IPS-20b (cell line): ENCODE data around the gene FAM78B.

Experiments used
- H3K27ac ChIP-seq: one replicate; pipeline ENCODE4 v1.5.1; 2013; ENCODE audit warnings: low read length
- H3K27me3 ChIP-seq: 2 replicates; pipeline ENCODE4 v1.6.1; 2013; ENCODE audit warnings: mild to moderate bottlenecking, low read length, inconsistent platforms; ENCODE audit not compliant: insufficient read depth
- H3K36me3 ChIP-seq: 2 replicates; pipeline ENCODE4 v1.6.1; 2013; ENCODE audit warnings: low read depth, mild to moderate bottlenecking, inconsistent platforms, low read length, moderate library complexity; ENCODE audit not compliant: insufficient read depth
- H3K4me1 ChIP-seq: 2 replicates; pipeline ENCODE4 v1.6.1; 2013; ENCODE audit warnings: mild to moderate bottlenecking, control low read depth, inconsistent platforms, low read length, moderate library complexity; ENCODE audit not compliant: insufficient read depth
- H3K4me3 ChIP-seq: 2 replicates; pipeline ENCODE4 v1.5.1; 2013; ENCODE audit warnings: mild to moderate bottlenecking, low read length, inconsistent platforms
- H3K9ac ChIP-seq: 2 replicates; pipeline ENCODE4 v1.6.1; 2013; ENCODE audit warnings: low read depth, mild to moderate bottlenecking, inconsistent platforms, low read length, moderate library complexity
- H3K9me3 ChIP-seq: 2 replicates; pipeline ENCODE4 v1.6.1; 2013; ENCODE audit warnings: mild to moderate bottlenecking, low read depth, low read length, inconsistent platforms; ENCODE audit not compliant: insufficient read depth

The FAM78B gene

DNA sequence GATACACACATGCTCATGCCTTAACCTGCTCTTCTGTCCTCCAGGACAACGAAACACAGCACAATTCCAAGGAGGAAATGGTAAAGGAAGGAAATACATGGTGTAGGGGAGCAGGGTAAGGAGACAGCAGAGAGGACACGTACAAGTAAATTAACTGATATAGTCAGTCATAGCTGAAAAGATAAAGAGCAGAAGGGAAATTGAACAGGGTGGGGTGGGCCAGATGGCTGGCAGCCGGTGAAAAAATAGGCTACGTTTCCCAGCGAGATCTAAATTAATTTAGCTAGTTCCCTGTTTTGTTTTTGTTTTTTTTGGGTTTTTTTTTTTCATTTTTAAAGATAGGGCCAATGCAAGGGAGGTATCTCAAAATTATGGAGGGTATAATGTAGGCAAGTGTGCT lies 109.2 kb downstream of the FAM78B start:
- Histone ChIP-seq H3K4me1 (no peaks in the 10 kb centered on the region), H3K4me3 (no peak overlapping the region), H3K9ac (no peak overlapping the region), H3K27ac (no peak overlapping the region), H3K36me3 (no peaks in the 10 kb centered on the region), H3K9me3 (no peaks in the 10 kb centered on the region), H3K27me3 (no peaks in the 10 kb centered on the region)

DNA sequence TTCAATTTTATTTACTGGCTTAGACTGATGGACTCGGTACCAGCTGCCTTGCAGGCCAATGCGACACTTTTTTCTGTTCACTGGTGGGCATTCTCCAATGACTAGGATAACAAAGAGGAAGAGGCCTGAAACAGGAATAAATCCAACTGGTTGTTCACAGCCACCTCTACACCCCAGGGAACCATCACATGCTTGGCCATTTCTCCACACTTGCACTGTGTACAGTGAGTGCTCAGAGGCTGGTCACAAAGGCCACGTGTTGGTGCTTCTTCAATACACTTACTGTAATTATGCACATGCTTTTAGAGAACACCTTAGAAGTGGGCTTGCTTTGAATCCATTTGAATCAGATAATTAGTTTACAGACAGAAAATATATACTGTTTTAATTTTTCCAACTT lies 113.4 kb downstream of the FAM78B start:
- no peak overlapping the region for H3K27ac ChIP-seq
- no peaks in the 10 kb centered on the region for H3K27me3 ChIP-seq
- no peaks in the 10 kb centered on the region for H3K9me3 ChIP-seq
- H3K4me1 ChIP-seq: no peaks in the 10 kb centered on the region; the same call in 1 of the 2 replicates
- H3K9ac ChIP-seq: no peak overlapping the region
- H3K36me3 ChIP-seq: no peaks in the 10 kb centered on the region
- H3K4me3 ChIP-seq: no peak overlapping the region

DNA sequence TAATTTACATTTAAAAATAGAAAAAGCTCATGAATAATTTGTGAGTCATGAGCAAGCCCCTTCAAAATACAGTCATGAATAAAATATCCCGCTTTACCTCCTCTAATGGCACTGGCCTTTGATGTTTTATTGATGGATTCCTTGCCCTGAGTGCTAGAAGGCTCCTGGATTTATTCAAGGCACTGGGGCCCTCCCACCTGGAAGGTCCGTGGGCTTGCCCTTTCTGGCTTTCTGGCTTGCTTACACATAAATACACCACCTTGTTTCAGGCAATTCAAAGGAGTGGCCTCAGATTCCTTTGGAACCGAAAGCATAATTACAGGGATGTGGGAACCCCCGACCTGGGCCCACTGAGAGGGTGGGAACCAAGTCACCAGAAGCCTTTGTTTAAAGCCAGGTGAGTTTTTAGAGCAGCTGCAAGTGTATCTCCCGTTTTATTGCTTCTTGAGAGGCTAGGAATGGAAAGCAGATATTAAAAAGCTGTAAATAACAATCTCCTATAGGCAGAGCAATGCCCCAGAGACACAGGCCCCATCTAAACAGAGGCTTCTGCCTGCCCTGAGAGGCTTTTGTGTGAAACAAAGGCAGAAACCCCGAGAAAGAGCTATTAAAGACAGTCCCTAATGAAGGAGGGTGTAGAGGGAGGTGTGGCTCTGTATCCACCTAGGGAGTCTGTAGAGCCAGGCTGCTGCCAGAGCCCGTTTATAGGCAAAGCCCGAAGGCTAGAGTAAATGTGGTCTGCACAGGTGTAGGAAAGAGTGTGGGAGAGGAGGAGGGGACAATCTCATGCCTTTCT lies 126.4 kb downstream of the FAM78B start:
- no peak overlapping the region for H3K9ac ChIP-seq
- no peaks in the 10 kb centered on the region for H3K4me1 ChIP-seq
- no peaks in the 10 kb centered on the region for H3K27me3 ChIP-seq
- no peaks in the 10 kb centered on the region for H3K36me3 ChIP-seq
- no peak overlapping the region for H3K4me3 ChIP-seq
- no peak overlapping the region for H3K27ac ChIP-seq
- H3K9me3 ChIP-seq: no peaks in the 10 kb centered on the region

DNA sequence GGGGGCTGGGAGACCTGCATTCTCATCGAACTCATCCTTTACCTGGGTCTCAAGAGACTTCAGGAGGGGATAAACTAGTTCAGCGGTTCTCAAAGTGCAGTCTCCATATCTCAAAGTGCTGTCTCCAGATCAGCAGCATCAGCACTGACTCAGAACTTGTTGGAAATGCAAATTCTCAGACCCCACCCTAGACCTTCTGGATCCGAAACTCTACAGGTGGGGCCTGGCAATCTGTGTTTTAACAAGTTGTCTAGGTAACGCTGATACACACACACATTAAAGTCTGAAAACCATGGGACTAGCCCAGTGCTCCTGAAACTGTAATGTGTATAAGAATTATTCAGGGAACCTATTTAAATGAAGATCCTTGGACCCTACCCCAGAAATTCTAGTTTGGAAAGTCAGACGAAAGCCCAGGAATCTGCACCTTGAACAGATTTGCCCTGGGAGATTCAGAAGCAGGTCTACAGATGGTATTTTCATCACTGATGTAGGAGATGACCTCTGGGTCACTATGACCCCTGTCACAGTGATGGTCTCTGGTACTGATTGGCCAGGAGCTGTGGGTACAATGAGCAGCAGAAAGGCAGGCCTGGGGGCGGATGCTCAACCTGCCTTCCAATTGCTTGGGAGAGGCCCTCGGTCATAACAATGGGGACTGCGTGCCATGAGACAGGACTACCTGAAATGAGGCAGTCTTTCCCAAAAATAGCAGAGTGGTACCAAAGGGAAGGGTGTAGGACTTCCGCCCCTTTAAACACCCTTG lies 127.2 kb downstream of the FAM78B start:
- no peaks in the 10 kb centered on the region for H3K36me3 ChIP-seq
- H3K27me3 ChIP-seq: no peaks in the 10 kb centered on the region
- no peaks in the 10 kb centered on the region for H3K9me3 ChIP-seq
- no peak overlapping the region for H3K27ac ChIP-seq
- H3K4me1 ChIP-seq: no peaks in the 10 kb centered on the region
- no peak overlapping the region for H3K4me3 ChIP-seq
- H3K9ac ChIP-seq: no peak overlapping the region

DNA sequence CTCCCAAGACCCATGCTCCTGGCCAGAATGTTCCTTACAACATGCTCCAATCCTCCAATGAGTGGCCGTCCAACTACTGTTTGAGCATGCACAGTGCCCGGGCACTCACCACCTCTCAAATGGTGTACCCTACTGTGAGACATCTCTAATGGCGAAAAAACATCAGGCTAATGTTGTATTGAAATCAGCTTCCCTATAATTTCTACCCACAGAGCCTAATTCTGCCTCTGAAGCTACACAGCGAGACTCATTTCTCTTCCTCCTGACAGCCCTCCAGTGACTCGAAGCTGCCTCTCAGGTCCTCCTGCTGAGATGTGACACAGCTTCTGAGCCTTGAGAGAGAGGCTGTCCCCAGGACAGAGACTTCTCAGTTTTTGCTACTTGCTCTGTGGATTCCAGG lies 130.7 kb downstream of the FAM78B start:
- Histone ChIP-seq H3K9ac (no peak overlapping the region), H3K36me3 (no peaks in the 10 kb centered on the region), H3K4me1 (peaks cover 4% of the 10 kb centered on the region; the same call in 1 of the 2 replicates), H3K27me3 (no peaks in the 10 kb centered on the region), H3K9me3 (no peaks in the 10 kb centered on the region), H3K27ac (no peak overlapping the region), H3K4me3 (no peak overlapping the region)

DNA sequence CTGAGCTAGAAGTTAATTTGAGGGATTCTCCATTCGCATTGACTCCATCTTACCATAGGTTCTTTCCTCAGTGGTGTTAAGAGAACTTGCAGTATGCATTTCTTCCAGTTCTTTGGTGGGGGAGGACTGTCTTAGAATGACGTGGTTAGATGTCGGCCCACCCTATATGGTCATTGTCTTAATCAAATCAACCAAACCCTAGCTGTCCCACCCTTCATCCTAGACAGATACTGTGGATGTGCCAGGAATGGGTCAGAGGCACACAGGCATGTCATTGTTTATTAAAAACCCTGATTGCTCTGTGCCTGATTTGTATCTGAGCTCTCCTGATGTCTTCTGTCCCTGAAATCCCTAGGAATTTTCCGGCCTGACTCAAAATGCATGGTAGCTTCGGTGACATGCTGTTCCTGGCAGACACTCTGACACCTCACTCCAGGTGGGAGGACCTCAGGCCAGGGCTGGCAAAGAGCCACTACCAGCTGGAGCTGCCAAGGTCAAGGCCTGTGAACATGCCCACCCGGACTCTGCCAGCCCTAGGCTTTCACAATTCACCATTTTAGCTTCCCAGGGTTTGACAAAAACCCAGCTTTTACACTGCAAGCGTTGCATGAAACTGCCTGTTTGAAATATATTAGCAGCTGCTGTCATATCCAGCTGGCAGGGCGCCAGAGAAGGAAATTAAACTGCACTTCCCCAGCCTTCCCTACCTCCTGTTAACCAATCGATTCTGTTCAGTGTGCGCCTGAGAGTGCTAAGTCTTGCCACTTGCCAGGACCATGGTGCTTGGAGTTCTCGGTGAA lies 134.0 kb downstream of the FAM78B start:
- Histone ChIP-seq H3K9me3 (no peaks in the 10 kb centered on the region), H3K27me3 (no peaks in the 10 kb centered on the region), H3K4me3 (no peak overlapping the region), H3K9ac (no peak overlapping the region), H3K36me3 (no peaks in the 10 kb centered on the region), H3K27ac (no peak overlapping the region), H3K4me1 (peaks cover 4% of the 10 kb centered on the region; the same call in 1 of the 2 replicates)

DNA sequence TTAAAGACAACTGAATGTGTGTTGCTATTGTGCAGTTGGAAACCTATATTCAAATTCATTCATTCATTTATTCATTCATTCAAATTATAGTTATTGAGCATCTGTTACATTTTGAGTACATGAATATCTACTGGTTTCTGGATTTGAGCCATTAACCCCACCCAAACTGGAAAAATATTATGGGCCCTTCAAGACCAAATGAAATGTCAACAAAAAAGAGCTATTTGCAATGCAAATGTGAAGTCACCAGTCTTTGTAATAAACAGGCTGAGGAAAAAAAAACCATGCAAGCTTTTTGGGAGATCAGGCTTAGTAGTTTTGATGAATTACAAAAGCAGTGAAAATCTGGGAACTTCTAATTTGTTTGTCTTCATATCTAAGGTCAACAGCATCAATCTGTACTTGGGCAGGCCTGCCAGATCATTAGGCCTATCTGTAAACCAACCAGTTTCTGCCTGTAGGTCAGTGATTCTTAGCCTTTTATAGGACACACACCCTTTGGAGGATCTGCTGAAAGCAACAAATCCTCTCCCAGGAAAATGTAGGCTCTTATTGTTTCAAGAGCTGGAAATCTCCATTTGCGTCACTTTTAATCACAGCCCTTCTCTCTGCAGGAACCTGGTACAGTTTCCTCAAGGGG lies 134.7 kb downstream of the FAM78B start:
- H3K27me3 ChIP-seq: no peaks in the 10 kb centered on the region
- peaks cover 4% of the 10 kb centered on the region; the same call in 1 of the 2 replicates for H3K4me1 ChIP-seq
- H3K9ac ChIP-seq: no peak overlapping the region
- no peaks in the 10 kb centered on the region for H3K36me3 ChIP-seq
- no peak overlapping the region for H3K4me3 ChIP-seq
- H3K9me3 ChIP-seq: no peaks in the 10 kb centered on the region
- H3K27ac ChIP-seq: no peak overlapping the region

DNA sequence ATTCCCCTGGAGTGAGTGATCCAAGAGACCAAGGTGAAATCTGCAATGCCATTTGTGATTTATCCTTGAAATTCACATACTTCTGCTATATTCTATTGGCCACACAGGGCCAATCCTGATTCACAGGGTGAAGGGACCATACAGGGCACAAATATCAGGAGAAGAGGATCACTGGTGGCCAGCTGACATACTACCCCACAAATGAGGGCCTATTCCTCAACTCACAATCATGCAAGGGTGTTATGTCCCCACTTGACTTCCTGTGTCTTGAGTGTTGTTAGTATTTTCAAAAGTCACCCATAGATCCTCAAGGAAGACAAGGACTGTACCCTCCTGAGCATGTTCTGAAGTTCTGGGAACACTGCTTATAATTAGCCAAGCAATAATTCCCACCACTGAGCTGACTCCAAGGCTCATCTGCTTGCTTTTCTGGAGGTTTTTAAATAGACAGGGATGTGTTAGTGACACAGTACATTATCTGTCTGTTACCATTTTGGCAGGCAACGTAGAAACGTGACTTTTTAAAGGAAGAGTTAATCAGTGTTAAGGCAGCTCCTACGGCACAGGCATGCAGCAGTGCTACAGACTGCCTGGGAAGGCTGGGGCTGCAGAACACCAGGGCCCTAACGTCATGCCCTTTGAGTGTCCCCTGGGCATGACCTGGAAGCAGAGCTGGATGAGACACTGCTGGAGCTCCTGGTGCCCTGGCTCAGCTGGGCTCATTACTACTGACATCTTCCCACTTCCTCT lies 137.4 kb downstream of the FAM78B start:
- Histone ChIP-seq H3K36me3 (no peaks in the 10 kb centered on the region), H3K9ac (no peak overlapping the region), H3K27me3 (no peaks in the 10 kb centered on the region), H3K4me1 (peaks cover 4% of the 10 kb centered on the region; the same call in 1 of the 2 replicates), H3K9me3 (no peaks in the 10 kb centered on the region), H3K27ac (no peak overlapping the region), H3K4me3 (no peak overlapping the region)

DNA sequence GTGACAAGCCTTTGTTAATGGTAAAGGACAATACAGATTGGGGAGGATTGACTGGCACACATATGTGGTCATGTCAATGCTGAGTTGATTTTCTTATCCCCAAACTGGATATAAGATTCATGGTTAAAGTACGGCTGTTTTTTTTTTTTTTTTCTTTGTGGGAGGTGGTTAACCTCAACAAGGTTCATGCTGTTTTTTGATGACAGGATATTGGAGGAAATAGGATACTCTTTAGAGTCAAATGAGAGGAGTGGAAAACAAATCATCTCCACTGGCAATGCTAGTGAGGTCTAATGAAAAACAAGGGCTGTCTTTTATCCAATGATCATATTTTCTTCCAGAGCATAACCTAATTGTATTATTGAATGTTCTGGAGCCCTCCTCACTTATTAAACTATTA lies 140.2 kb downstream of the FAM78B start:
- Histone ChIP-seq H3K27me3 (no peaks in the 10 kb centered on the region), H3K9ac (no peak overlapping the region), H3K27ac (no peak overlapping the region), H3K4me1 (no peaks in the 10 kb centered on the region), H3K9me3 (no peaks in the 10 kb centered on the region), H3K36me3 (no peaks in the 10 kb centered on the region), H3K4me3 (no peak overlapping the region)

DNA sequence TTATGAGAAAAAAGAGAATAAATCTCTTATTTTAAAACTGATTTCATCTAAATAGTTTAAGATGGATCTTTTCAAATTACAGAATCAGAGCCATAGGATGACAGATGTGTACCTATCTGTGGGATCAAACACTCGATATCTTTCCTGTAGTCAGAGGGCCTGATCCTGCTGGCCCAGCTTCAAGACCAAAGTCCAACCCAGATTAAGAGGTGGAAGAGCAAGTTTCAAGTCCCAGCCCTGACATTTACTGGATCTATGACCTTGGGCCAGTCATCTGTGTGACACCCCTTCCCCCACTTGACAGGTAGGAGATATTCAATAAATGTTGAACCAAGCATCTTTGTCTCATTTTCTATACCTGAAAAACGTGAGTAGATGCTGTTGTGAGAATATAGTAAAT lies 140.7 kb downstream of the FAM78B start:
- H3K27ac ChIP-seq: no peak overlapping the region
- no peaks in the 10 kb centered on the region for H3K36me3 ChIP-seq
- H3K27me3 ChIP-seq: no peaks in the 10 kb centered on the region
- no peak overlapping the region for H3K9ac ChIP-seq
- no peaks in the 10 kb centered on the region for H3K9me3 ChIP-seq
- no peak overlapping the region for H3K4me3 ChIP-seq
- H3K4me1 ChIP-seq: no peaks in the 10 kb centered on the region

DNA sequence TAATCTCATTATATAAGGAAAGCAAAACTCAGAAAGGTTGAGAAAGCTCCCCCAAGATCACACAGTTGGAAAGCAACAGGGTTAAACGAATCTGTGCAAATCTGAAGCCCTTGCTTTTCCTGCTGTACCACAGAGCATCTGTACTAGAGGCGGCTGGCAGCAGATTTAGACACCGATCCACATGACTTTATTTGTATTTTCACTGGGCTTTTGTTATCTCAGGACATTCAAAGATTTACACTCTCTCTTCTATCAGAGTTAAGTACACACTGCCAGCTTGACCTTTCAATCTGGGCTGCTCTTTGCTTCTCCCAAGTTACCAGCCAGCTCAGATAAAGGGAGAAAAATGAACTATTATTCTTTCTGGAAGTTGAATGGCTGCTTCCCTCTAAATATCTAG lies 146.6 kb downstream of the FAM78B start:
- Histone ChIP-seq H3K27ac (no peak overlapping the region), H3K9me3 (no peaks in the 10 kb centered on the region), H3K36me3 (no peaks in the 10 kb centered on the region), H3K4me3 (no peak overlapping the region), H3K9ac (no peak overlapping the region), H3K4me1 (no peaks in the 10 kb centered on the region), H3K27me3 (no peaks in the 10 kb centered on the region)
